Keratinocyte (primary cell): Measurements from ENCODE around the gene SFMBT1. TPM values are rescaled to one million over a fixed set of nuclear protein-coding genes. Genes with fewer than 3 reads are reported as not detected.

Experiments
- DNase-seq: peaks from one replicate; pipeline ENCODE4 v3.0.0-alpha.2; 2011; ENCODE audit warnings: low read depth, missing footprints, low spot score
- FAIRE-seq: peaks from 2 replicates; lab custom pipeline; 2011; peaks lifted over from hg19 to GRCh38; lab: Jason Lieb, UNC
- H2AFZ ChIP-seq: 2 replicates; pipeline ENCODE4 v1.6.0; 2012; ENCODE audit warnings: low read length, control low read depth, inconsistent platforms; ENCODE audit not compliant: control insufficient read depth
- H3K27ac ChIP-seq: 2 replicates; pipeline ENCODE4 v1.5.1; 2011; ENCODE audit warnings: low read length; ENCODE audit not compliant: control insufficient read depth, insufficient read depth
- H3K27me3 ChIP-seq: 3 replicates; pipeline ENCODE4 v1.6.0; 2011; ENCODE audit warnings: low read length; ENCODE audit not compliant: control insufficient read depth, insufficient read depth; ENCODE audit errors: extremely low read depth
- H3K36me3 ChIP-seq, 2 experiments: 2 replicates in 1 of 2; 3 replicates in 1 of 2; pipeline ENCODE4 v1.5.1; 2011; ENCODE audit warnings: low read length in 2 of 2, mild to moderate bottlenecking in 1 of 2; ENCODE audit not compliant: control insufficient read depth in 2 of 2, insufficient read depth in 2 of 2; ENCODE audit errors: extremely low read depth in 1 of 2
- H3K4me1 ChIP-seq: 3 replicates; pipeline ENCODE4 v1.5.1; 2011; ENCODE audit warnings: low read length; ENCODE audit not compliant: control insufficient read depth, insufficient read depth; ENCODE audit errors: extremely low read depth
- H3K4me2 ChIP-seq: 3 replicates; pipeline ENCODE4 v1.6.0; 2011; ENCODE audit warnings: low read depth, low read length; ENCODE audit not compliant: control insufficient read depth, insufficient read depth; ENCODE audit errors: extremely low read depth
- H3K4me3 ChIP-seq, 3 experiments: fragments of 200-600 bp in 1 of 3; sonication (generic) in 1 of 3; 2 replicates in 2 of 3; 3 replicates in 1 of 3; pipeline ENCODE4 v1.5.1; 2011 to 2016; ENCODE audit warnings: low read length in 3 of 3, mild to moderate bottlenecking in 3 of 3, control low read depth in 2 of 3, inconsistent platforms in 1 of 3, low read depth in 1 of 3, mixed read lengths in 1 of 3, mixed run types in 1 of 3, moderate library complexity in 1 of 3; ENCODE audit not compliant: control insufficient read depth in 2 of 3, insufficient read depth in 2 of 3; ENCODE audit errors: extremely low read depth in 1 of 3
- H3K79me2 ChIP-seq: 2 replicates; pipeline ENCODE4 v1.6.0; 2012; ENCODE audit warnings: low read length; ENCODE audit not compliant: control insufficient read depth, insufficient read depth
- H3K9ac ChIP-seq: 3 replicates; pipeline ENCODE4 v1.6.0; 2011; ENCODE audit warnings: low read length; ENCODE audit not compliant: control insufficient read depth, insufficient read depth; ENCODE audit errors: extremely low read depth
- H3K9me1 ChIP-seq: 3 replicates; pipeline ENCODE4 v1.6.0; 2011; ENCODE audit warnings: low read length; ENCODE audit not compliant: control insufficient read depth, insufficient read depth; ENCODE audit errors: extremely low read depth
- H3K9me3 ChIP-seq: 2 replicates; pipeline ENCODE4 v1.5.1; 2012; ENCODE audit warnings: low read depth, low read length; ENCODE audit not compliant: control insufficient read depth
- H4K20me1 ChIP-seq: 3 replicates; pipeline ENCODE4 v1.6.0; 2011; ENCODE audit warnings: low read length; ENCODE audit not compliant: control insufficient read depth, insufficient read depth; ENCODE audit errors: extremely low read depth
- EZH2 ChIP-seq: IDR thresholded peaks from one replicate; pipeline ENCODE4 v1.6.1; 2012; ENCODE audit warnings: inconsistent platforms, mild to moderate bottlenecking, low read length, moderate library complexity
- dilution Hi-C: fragments of 300-500 bp; cut with MboI; formaldehyde crosslinking; loops from one replicate; pipeline ENCODE4 v1.7.0; 2020; ENCODE audit warnings: low sequenced_read_pairs; ENCODE audit not compliant: extremely low pct_ligation_motif_present
- polyA plus RNA-seq, 5 experiments: library from polyadenylated mRNA; depleted of rRNA in 3 of 5; stranded (reverse) in 3 of 5; stranded (forward) in 1 of 5; unstranded in 1 of 5; fragments of >200 nt; gene quantifications; 1 replicate in 1 of 5; 2 replicates in 3 of 5; 3 replicates in 1 of 5; pipeline versions ENCODE4 v1.2.1 to v1.2.3, GENCODE V29; 2011 to 2012; ENCODE audit warnings: missing spikeins in 2 of 5, low read depth in 1 of 5, low replicate concordance in 1 of 5
- TF ChIP-seq, protein P1 (sequence below), 3 experiments: IDR thresholded peaks in 1 of 3; conservative IDR thresholded peaks in 1 of 3; optimal IDR thresholded peaks in 1 of 3; 2 replicates in 2 of 3; 3 replicates in 1 of 3; pipeline versions ENCODE3 to v1.5.1; 2011; ENCODE audit warnings: low read length in 3 of 3, mild to moderate bottlenecking in 3 of 3, moderate library complexity in 2 of 3, control low read depth in 1 of 3, inconsistent platforms in 1 of 3; ENCODE audit not compliant: insufficient read depth in 2 of 3; ENCODE audit errors: extremely low read depth in 1 of 3

SFMBT1 gene
- polyA plus RNA-seq, 1 donor (not counting 4 experiments of a cell fraction or from before 2014, with no cell fraction given) = 4.1 TPM

GRCh38 chr3:52923963-52924362, 121.9 kb downstream of the SFMBT1 start:
- H3K27ac ChIP-seq = no peak overlapping the region
- no peak overlapping the region for H3K4me3 ChIP-seq
- no peak overlapping the region for H2AFZ ChIP-seq
- H3K4me2 ChIP-seq = no peak overlapping the region
- no peaks in the 10 kb centered on the region for H3K9me1 ChIP-seq
- peaks cover 4 to 9% of the 10 kb centered on the region in 2 experiments for H3K36me3 ChIP-seq
- dilution Hi-C loops = no loop called here
- no peak overlapping the region for H3K9ac ChIP-seq
- H4K20me1 ChIP-seq = no peaks in the 10 kb centered on the region
- H3K4me1 ChIP-seq = no peaks in the 10 kb centered on the region
- no peaks in the 10 kb centered on the region for H3K9me3 ChIP-seq
- no peaks in the 10 kb centered on the region for H3K27me3 ChIP-seq
- no peak for TF ChIP-seq EZH2
- TF ChIP-seq, protein P1, sequence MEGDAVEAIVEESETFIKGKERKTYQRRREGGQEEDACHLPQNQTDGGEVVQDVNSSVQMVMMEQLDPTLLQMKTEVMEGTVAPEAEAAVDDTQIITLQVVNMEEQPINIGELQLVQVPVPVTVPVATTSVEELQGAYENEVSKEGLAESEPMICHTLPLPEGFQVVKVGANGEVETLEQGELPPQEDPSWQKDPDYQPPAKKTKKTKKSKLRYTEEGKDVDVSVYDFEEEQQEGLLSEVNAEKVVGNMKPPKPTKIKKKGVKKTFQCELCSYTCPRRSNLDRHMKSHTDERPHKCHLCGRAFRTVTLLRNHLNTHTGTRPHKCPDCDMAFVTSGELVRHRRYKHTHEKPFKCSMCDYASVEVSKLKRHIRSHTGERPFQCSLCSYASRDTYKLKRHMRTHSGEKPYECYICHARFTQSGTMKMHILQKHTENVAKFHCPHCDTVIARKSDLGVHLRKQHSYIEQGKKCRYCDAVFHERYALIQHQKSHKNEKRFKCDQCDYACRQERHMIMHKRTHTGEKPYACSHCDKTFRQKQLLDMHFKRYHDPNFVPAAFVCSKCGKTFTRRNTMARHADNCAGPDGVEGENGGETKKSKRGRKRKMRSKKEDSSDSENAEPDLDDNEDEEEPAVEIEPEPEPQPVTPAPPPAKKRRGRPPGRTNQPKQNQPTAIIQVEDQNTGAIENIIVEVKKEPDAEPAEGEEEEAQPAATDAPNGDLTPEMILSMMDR (optimal IDR thresholded peaks at IDR 0.05 in 1 of 3, IDR thresholded peaks at IDR 0.05 in 1 of 3, conservative IDR thresholded peaks at IDR 0.05 in 1 of 3; ENCODE audit: extremely low read depth in 1 of 3, insufficient read depth in 2 of 3, low read length in 3 of 3) = no peak
- no peak for FAIRE-seq
- no peak for DNase-seq
- H3K79me2 ChIP-seq = no peaks in the 10 kb centered on the region

- H3K27me3 ChIP-seq = no peaks in the 10 kb centered on the region
- no peak for DNase-seq
- TF ChIP-seq, protein P1 (optimal IDR thresholded peaks at IDR 0.05 in 1 of 3, IDR thresholded peaks at IDR 0.05 in 1 of 3, conservative IDR thresholded peaks at IDR 0.05 in 1 of 3; ENCODE audit: extremely low read depth in 1 of 3, insufficient read depth in 2 of 3, low read length in 3 of 3) = no peak
- no peak for TF ChIP-seq EZH2
- H3K79me2 ChIP-seq = no peaks in the 10 kb centered on the region
- H3K9me3 ChIP-seq = no peaks in the 10 kb centered on the region
- no peaks in the 10 kb centered on the region for H3K9me1 ChIP-seq
- H3K9ac ChIP-seq = no peak overlapping the region
- H3K4me3 ChIP-seq = no peak overlapping the region
- no peak overlapping the region for H2AFZ ChIP-seq
- dilution Hi-C loops = no loop called here
- H3K36me3 ChIP-seq = peaks cover 3 to 9% of the 10 kb centered on the region in 2 experiments
- H3K27ac ChIP-seq = no peak overlapping the region
- FAIRE-seq = peak; percentile 20
- no peaks in the 10 kb centered on the region for H4K20me1 ChIP-seq
- no peaks in the 10 kb centered on the region for H3K4me1 ChIP-seq
- no peak overlapping the region for H3K4me2 ChIP-seq
Measured at GRCh38 chr3:52920841-52921240, 125.0 kb downstream of the SFMBT1 start.
